Mucosa of rectum (tissue), 2 donors: ENCODE data around the gene ARHGEF17.
A peak's percentile ranks its signal among the peaks of the same experiment; 100 is the strongest.

ENCODE experiments used
- H3K27ac ChIP-seq, 2 donors: one replicate each; pipeline ENCODE4 v1.7.0; 2013; ENCODE audit warnings: inconsistent platforms in 2 of 2, low read depth in 2 of 2, low read length in 2 of 2
- H3K27me3 ChIP-seq, 2 donors: one replicate each; pipeline ENCODE4 v1.7.0; 2013; ENCODE audit warnings: low read length in 2 of 2; ENCODE audit not compliant: control insufficient read depth in 2 of 2, insufficient read depth in 2 of 2
- H3K36me3 ChIP-seq, 2 donors: one replicate each; pipeline ENCODE4 v1.7.0; 2013; ENCODE audit warnings: low read length in 2 of 2; ENCODE audit not compliant: control insufficient read depth in 2 of 2, insufficient read depth in 2 of 2
- H3K4me1 ChIP-seq, 2 donors: one replicate each; pipeline ENCODE4 v1.7.0; 2013; ENCODE audit warnings: low read length in 2 of 2, mild to moderate bottlenecking in 1 of 2; ENCODE audit not compliant: control insufficient read depth in 2 of 2, insufficient read depth in 2 of 2
- H3K4me3 ChIP-seq, 2 donors: one replicate each; pipeline ENCODE4 v1.7.0; 2013; ENCODE audit warnings: low read length in 2 of 2
- H3K9ac ChIP-seq, 2 donors: one replicate each; pipeline ENCODE4 v1.7.0; 2013; ENCODE audit warnings: low read length in 2 of 2, low read depth in 1 of 2, mild to moderate bottlenecking in 1 of 2
- H3K9me3 ChIP-seq, 2 donors: one replicate each; pipeline ENCODE4 v1.7.0; 2013; ENCODE audit warnings: low read length in 2 of 2; ENCODE audit not compliant: control insufficient read depth in 2 of 2
- donor health status: healthy.
- donor health status: Normal muscosa, but diverticular disease.

The ARHGEF17 gene

DNA sequence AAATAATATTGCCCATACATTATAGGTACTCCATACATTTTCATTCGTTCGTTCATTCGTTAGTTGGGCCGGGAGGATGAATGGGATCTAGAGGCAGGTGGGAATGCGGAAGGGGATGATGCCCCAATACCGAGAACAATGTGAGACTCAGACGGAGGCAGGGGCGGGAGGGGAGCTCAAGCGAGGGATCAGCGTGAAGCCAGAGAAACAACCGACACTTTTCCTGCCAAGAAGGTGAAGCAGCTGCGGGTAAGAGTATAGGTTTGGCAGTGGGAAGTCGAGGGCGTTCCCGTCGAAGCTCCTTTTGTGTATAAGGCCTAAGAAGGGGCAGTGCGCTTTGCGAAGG is 1.1 kb upstream of the ARHGEF17 start:
- peak overlapping the region; percentile 54 to 61 for H3K9ac ChIP-seq
- H3K9me3 ChIP-seq = no peaks in the 10 kb centered on the region
- peaks cover 9 to 12% of the 10 kb centered on the region in 2 donors for H3K4me1 ChIP-seq
- peak overlapping the region; percentile 69 to 72 for H3K4me3 ChIP-seq
- no peaks in the 10 kb centered on the region for H3K27me3 ChIP-seq
- H3K36me3 ChIP-seq = no peaks in the 10 kb centered on the region
- peak overlapping the region; percentile 21 to 67 for H3K27ac ChIP-seq

DNA sequence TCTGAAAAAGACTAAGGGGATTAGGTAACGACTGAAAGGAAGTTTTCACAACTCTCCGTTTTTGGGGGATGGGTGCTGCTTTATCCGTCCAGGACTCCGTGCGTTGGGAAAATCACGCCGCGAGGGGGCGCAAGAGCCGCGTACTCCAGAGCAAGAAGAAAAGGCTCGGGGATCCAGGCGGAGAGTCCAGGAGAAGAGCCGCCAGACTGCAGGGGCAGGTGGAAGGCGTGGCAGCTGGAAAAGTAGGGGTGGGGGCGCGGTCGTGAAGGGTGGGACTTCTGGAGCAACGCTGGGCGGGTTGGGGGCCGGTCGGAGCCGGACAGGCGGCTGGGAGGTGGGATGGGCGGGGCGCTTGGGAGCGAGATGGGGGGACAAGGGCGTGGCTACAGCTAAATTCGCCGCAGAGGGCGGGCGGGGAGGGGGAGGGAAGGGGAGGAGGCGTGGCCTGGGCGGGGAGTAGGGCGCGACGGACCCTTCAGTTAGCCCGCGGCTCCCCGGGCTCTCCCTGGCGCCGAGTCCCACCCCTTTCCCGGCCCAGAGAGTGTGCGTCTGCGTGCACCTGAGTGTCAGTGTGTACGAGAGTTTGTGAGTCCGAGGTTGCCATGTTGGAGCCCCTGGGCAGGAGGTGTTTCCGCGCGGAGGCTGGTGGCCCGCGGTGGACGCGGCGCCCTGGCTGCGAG is 613 bp upstream of the ARHGEF17 start:
- peak overlapping the region; percentile 85 to 87 for H3K27ac ChIP-seq
- H3K4me3 ChIP-seq = peak overlapping the region; percentile 69 to 78
- no peaks in the 10 kb centered on the region for H3K9me3 ChIP-seq
- peaks cover 9 to 12% of the 10 kb centered on the region in 2 donors for H3K4me1 ChIP-seq
- H3K36me3 ChIP-seq = no peaks in the 10 kb centered on the region
- H3K9ac ChIP-seq = peak overlapping the region; percentile 67 to 74
- H3K27me3 ChIP-seq = no peaks in the 10 kb centered on the region

DNA sequence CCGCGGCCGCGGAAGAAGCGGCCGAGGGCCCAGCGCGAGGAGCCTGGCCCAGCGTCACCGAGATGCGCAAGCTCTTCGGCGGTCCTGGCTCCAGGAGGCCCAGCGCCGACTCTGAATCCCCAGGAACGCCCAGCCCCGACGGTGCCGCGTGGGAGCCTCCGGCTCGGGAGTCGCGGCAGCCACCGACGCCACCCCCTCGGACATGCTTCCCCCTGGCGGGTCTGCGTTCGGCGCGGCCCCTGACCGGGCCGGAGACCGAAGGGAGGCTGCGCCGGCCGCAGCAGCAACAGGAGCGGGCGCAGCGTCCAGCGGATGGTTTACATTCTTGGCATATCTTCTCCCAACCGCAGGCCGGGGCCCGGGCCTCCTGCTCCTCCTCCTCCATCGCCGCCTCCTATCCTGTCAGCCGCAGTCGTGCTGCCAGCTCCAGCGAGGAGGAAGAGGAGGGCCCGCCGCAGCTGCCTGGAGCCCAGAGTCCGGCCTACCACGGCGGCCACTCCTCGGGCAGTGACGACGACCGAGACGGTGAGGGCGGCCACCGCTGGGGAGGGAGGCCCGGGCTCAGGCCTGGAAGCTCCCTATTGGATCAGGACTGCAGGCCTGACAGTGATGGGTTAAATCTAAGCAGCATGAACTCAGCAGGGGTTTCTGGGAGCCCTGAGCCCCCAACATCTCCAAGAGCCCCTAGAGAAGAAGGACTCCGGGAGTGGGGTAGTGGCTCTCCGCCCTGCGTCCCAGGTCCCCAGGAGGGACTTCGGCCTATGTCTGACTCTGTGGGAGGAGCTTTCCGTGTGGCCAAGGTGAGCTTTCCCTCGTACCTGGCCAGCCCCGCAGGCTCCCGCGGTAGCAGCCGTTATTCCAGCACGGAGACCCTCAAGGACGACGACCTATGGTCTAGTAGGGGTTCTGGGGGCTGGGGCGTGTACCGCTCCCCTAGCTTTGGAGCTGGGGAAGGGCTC is 1.2 kb downstream of the ARHGEF17 start:
- Histone ChIP-seq H3K27ac (peak overlapping the region; percentile 85 to 87), H3K4me3 (peak overlapping the region; percentile 67 to 69), H3K4me1 (peaks cover 18 to 20% of the 10 kb centered on the region in 2 donors), H3K9ac (peak overlapping the region; percentile 65 to 67), H3K27me3 (no peaks in the 10 kb centered on the region), H3K9me3 (no peaks in the 10 kb centered on the region), H3K36me3 (no peaks in the 10 kb centered on the region)

DNA sequence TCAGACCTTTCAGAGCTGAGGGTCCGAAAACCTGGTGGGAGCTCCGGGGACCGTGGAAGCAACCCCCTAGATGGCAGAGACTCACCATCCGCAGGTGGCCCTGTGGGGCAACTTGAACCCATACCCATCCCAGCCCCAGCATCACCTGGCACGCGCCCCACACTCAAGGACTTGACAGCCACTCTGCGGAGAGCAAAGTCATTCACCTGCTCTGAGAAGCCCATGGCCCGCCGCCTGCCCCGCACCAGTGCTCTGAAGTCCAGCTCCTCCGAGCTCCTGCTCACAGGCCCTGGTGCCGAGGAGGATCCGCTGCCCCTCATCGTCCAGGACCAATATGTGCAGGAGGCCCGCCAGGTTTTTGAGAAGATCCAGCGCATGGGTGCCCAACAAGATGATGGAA is 2.0 kb downstream of the ARHGEF17 start:
- Histone ChIP-seq H3K27ac (peak overlapping the region in 1 of 2 donors; percentile 87), H3K9ac (peak overlapping the region; percentile 57 to 63), H3K27me3 (no peaks in the 10 kb centered on the region), H3K36me3 (no peaks in the 10 kb centered on the region), H3K4me1 (peaks cover 22 to 27% of the 10 kb centered on the region in 2 donors), H3K9me3 (no peaks in the 10 kb centered on the region), H3K4me3 (peak overlapping the region; percentile 38 to 67)

DNA sequence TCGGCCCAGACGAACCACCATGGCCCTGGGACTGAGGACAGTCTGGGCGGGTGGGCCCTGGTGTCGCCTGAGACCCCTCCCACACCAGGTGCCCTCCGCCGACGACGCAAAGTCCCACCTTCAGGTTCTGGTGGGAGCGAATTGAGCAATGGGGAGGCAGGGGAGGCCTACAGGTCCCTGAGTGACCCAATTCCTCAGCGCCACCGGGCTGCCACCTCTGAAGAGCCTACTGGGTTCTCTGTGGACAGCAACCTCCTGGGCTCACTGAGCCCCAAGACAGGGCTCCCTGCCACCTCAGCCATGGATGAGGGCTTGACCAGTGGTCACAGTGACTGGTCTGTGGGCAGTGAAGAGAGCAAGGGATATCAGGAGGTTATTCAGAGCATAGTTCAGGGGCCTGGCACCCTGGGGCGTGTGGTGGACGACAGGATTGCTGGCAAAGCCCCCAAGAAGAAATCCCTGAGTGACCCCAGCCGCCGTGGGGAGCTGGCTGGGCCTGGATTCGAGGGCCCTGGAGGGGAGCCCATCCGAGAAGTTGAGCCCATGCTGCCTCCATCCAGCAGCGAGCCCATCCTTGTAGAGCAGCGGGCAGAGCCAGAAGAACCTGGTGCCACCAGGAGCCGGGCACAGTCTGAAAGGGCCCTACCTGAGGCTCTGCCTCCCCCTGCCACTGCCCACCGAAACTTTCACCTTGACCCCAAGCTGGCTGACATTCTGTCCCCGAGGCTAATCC is 2.8 kb downstream of the ARHGEF17 start:
- H3K9ac ChIP-seq = peak overlapping the region in 1 of 2 donors; percentile 57
- H3K36me3 ChIP-seq = no peaks in the 10 kb centered on the region
- H3K9me3 ChIP-seq = no peaks in the 10 kb centered on the region
- no peaks in the 10 kb centered on the region for H3K27me3 ChIP-seq
- peaks cover 22 to 30% of the 10 kb centered on the region in 2 donors for H3K4me1 ChIP-seq
- H3K27ac ChIP-seq = peak overlapping the region in 1 of 2 donors; percentile 87
- H3K4me3 ChIP-seq = peak overlapping the region; percentile 38 to 67

DNA sequence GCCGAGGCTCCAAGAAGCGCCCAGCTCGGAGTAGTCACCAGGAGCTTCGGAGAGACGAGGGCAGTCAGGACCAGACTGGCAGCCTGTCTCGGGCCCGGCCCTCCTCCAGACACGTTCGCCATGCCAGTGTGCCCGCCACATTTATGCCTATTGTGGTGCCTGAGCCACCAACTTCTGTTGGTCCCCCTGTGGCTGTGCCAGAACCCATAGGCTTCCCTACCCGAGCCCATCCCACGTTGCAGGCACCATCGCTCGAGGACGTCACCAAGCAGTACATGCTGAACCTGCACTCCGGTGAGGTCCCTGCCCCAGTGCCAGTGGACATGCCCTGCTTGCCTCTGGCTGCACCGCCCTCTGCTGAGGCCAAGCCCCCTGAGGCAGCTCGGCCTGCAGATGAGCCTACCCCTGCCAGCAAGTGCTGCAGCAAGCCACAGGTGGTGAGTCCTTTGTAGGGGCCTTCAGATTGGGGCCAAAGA is 3.4 kb downstream of the ARHGEF17 start:
- peak overlapping the region in 1 of 2 donors; percentile 44 for H3K4me3 ChIP-seq
- H3K27ac ChIP-seq = peak overlapping the region; percentile 1 to 87
- peaks cover 22 to 30% of the 10 kb centered on the region in 2 donors for H3K4me1 ChIP-seq
- no peaks in the 10 kb centered on the region for H3K36me3 ChIP-seq
- no peaks in the 10 kb centered on the region for H3K9me3 ChIP-seq
- no peaks in the 10 kb centered on the region for H3K27me3 ChIP-seq
- no peak overlapping the region for H3K9ac ChIP-seq

DNA sequence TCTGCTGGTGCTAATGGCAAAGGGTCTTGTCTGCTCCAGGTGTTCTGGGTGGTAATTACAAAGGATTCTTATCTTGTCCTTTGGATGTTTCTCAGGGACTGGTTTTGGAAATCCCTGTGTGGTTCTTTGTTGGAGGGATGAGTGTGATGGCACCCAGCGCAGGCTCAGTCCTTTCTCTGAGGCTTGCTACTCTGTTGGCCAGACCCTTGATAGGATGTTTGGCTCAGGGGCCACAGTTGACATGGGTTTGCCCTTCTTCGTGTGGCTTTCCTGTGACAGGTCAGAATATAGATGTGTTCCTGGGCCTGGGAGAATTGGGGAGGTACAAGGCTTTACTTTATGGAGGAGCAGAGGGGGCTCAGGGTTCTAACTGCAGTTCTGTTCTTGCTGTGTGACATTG is 4.0 kb downstream of the ARHGEF17 start:
- Histone ChIP-seq H3K27me3 (no peaks in the 10 kb centered on the region), H3K4me3 (peak overlapping the region in 1 of 2 donors; percentile 44), H3K27ac (peak overlapping the region; percentile 1 to 75), H3K9ac (peak overlapping the region in 1 of 2 donors; percentile 12), H3K9me3 (no peaks in the 10 kb centered on the region), H3K36me3 (no peaks in the 10 kb centered on the region), H3K4me1 (peaks cover 23 to 31% of the 10 kb centered on the region in 2 donors)

DNA sequence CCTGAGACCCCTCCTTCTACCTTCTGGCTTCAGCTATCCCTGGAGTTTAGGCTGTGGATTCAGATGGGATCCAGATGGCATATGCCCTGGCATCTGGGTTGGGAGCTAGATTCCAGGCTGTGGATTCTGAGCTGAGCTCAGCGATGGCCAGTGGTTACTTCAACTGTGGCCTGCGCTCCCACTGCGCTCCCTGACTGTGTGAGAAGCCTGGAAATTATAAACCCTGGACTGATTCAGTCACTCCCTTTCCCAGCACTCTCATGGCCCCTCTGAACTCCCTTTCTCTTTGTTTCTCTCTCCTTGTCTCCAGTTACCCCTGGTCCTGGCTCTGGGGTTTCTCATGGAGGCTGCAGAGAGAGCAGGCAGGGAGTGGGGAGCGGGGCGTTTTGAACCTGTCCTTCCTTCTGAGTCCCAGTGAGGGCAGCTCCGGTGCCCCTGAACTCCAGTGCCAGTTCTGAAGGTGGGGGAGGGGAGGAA is 4.8 kb downstream of the ARHGEF17 start:
- peaks cover 21 to 31% of the 10 kb centered on the region in 2 donors for H3K4me1 ChIP-seq
- H3K36me3 ChIP-seq = no peaks in the 10 kb centered on the region
- peak overlapping the region; percentile 12 to 32 for H3K9ac ChIP-seq
- H3K27ac ChIP-seq = peak overlapping the region; percentile 56 to 75
- no peaks in the 10 kb centered on the region for H3K27me3 ChIP-seq
- H3K9me3 ChIP-seq = no peaks in the 10 kb centered on the region
- H3K4me3 ChIP-seq = peak overlapping the region in 1 of 2 donors; percentile 45

DNA sequence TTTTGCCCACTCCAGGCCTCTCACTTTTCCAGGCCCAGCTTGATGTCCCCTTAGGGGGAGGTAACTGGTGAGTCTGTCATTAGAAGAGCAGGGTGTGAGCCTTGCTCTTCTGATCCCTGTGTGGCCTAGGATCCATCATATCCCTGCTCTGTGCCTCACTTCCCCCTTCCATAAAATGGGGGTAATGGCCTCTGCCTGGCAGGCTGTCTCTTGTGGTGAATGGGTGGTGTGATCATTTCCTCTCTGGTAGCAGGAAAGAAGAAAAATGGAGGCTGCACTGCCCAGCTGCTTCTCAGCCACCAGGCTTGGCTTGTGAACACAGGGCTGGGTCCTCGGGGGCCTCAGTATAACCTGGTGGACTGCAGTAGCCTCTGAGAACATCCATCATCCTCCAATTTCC is 5.6 kb downstream of the ARHGEF17 start:
- no peaks in the 10 kb centered on the region for H3K9me3 ChIP-seq
- no peaks in the 10 kb centered on the region for H3K27me3 ChIP-seq
- H3K4me3 ChIP-seq = no peak overlapping the region
- H3K36me3 ChIP-seq = no peaks in the 10 kb centered on the region
- H3K9ac ChIP-seq = no peak overlapping the region
- H3K27ac ChIP-seq = peak overlapping the region; percentile 56 to 75
- H3K4me1 ChIP-seq = peaks cover 21 to 31% of the 10 kb centered on the region in 2 donors
